Right atrium auricular region (tissue), 2 donors: ENCODE measurements around the gene BPHL. TPM values are rescaled to one million over a fixed set of nuclear protein-coding genes. Genes with fewer than 3 reads are reported as not detected.
"Not testable (repeated sequence)": the region's sequence is repeated elsewhere in the genome, so short reads cannot be mapped to it uniquely, and the experiment has no call there.

Experiments used
- DNase-seq: peaks from one replicate; pipeline ENCODE4 v3.0.0-alpha.2; 2019; ENCODE audit warnings: low spot score
- H3K27ac ChIP-seq, 2 donors: fragments of 200-600 bp; sonication (generic); 1 replicate in 1 of 2; 2 replicates in 1 of 2; pipeline ENCODE4 v1.5.1; 2016 to 2019
- H3K27me3 ChIP-seq, 2 donors: fragments of 200-600 bp; sonication (generic); one replicate each; pipeline versions ENCODE4 v1.5.1 to v1.6.0; 2017 to 2019
- H3K36me3 ChIP-seq: fragments of 200-600 bp; sonication (generic); one replicate; pipeline ENCODE4 v1.5.1; 2016
- H3K4me1 ChIP-seq, 2 donors: fragments of 200-600 bp; sonication (generic); one replicate each; pipeline versions ENCODE4 v1.5.1 to v1.6.0; 2017 to 2019
- H3K4me3 ChIP-seq, 2 donors: fragments of 200-600 bp; sonication (generic); 1 replicate in 1 of 2; 2 replicates in 1 of 2; pipeline ENCODE4 v1.5.1; 2017 to 2019; ENCODE audit warnings: mild to moderate bottlenecking in 1 of 2, moderate library complexity in 1 of 2
- H3K9me3 ChIP-seq, 2 donors: fragments of 200-600 bp; sonication (generic); one replicate each; pipeline ENCODE4 v1.5.1; 2019
- CTCF ChIP-seq, 2 donors: fragments of 200-600 bp; sonication (generic); IDR thresholded peaks; one replicate each; pipeline ENCODE4 v1.5.1; 2019; ENCODE audit warnings: antibody characterized with exemption in 2 of 2
- total RNA-seq, 2 donors: library from RNA; depleted of rRNA; stranded (reverse); fragments of >200 nt; gene quantifications; one replicate each; pipeline ENCODE4 v1.1.0, GENCODE V29; 2016

Gene BPHL
- total RNA-seq, 2 donors from 2014 or later = 5.4 to 10.6 TPM

GRCh38 chr6:3077430-3077829, 41.1 kb upstream of the BPHL start:
- Histone ChIP-seq H3K9me3 (no peaks in the 10 kb centered on the region), H3K4me1 (peaks cover 0 to 12% of the 10 kb centered on the region in 2 donors), H3K27me3 (no peaks in the 10 kb centered on the region), H3K36me3 (peaks cover 47% of the 10 kb centered on the region), H3K27ac (no peak overlapping the region), H3K4me3 (no peak overlapping the region)
- DNase-seq = no peak
- no peak for TF ChIP-seq CTCF (IDR thresholded peaks at IDR 0.05)

GRCh38 chr6:3078952-3079351, 39.6 kb upstream of the BPHL start:
- not testable (repeated sequence) for H3K27me3 ChIP-seq, H3K27ac ChIP-seq, DNase-seq, H3K4me3 ChIP-seq, H3K9me3 ChIP-seq
- H3K36me3 ChIP-seq = peaks cover 62% of the 10 kb centered on the region
- peaks cover 0 to 12% of the 10 kb centered on the region in 2 donors for H3K4me1 ChIP-seq

- no peak for DNase-seq
- no peaks in the 10 kb centered on the region for H3K9me3 ChIP-seq
- TF ChIP-seq CTCF (IDR thresholded peaks at IDR 0.05) = no peak
- H3K27me3 ChIP-seq = no peaks in the 10 kb centered on the region
- H3K36me3 ChIP-seq = peaks cover 67% of the 10 kb centered on the region
- H3K27ac ChIP-seq = no peak overlapping the region
- no peak overlapping the region for H3K4me3 ChIP-seq
- peaks cover 0 to 12% of the 10 kb centered on the region in 2 donors for H3K4me1 ChIP-seq
Observed at GRCh38 chr6:3079682-3080081, 38.8 kb upstream of the BPHL start.

GRCh38 chr6:3081960-3082359, 36.6 kb upstream of the BPHL start:
- DNase-seq = no peak

GRCh38 chr6:3085074-3085473, 33.4 kb upstream of the BPHL start:
- H3K4me3 ChIP-seq = no peak overlapping the region
- H3K4me1 ChIP-seq = no peaks in the 10 kb centered on the region
- no peaks in the 10 kb centered on the region for H3K27me3 ChIP-seq
- no peaks in the 10 kb centered on the region for H3K9me3 ChIP-seq
- H3K36me3 ChIP-seq = peaks cover 62% of the 10 kb centered on the region
- TF ChIP-seq CTCF (IDR thresholded peaks at IDR 0.05) = no peak
- no peak for DNase-seq
- no peak overlapping the region for H3K27ac ChIP-seq

More at GRCh38 chr6:3081960-3082359, 36.6 kb upstream of the BPHL start:
- no peaks in the 10 kb centered on the region for H3K9me3 ChIP-seq
- H3K36me3 ChIP-seq = peaks cover 72% of the 10 kb centered on the region
- H3K27ac ChIP-seq = no peak overlapping the region
- H3K4me3 ChIP-seq = no peak overlapping the region
- H3K27me3 ChIP-seq = no peaks in the 10 kb centered on the region
- no peak for TF ChIP-seq CTCF (IDR thresholded peaks at IDR 0.05)
- H3K4me1 ChIP-seq = no peaks in the 10 kb centered on the region

- no peak for DNase-seq
- H3K27me3 ChIP-seq = no peaks in the 10 kb centered on the region
- no peak overlapping the region for H3K27ac ChIP-seq
- no peak overlapping the region for H3K4me3 ChIP-seq
- no peaks in the 10 kb centered on the region for H3K9me3 ChIP-seq
- no peak for TF ChIP-seq CTCF (IDR thresholded peaks at IDR 0.05)
- peaks cover 53% of the 10 kb centered on the region for H3K36me3 ChIP-seq
- no peaks in the 10 kb centered on the region for H3K4me1 ChIP-seq
Observed at GRCh38 chr6:3086282-3086946, 32.1 kb upstream of the BPHL start.
